Fibroblast of the aortic adventitia (primary cell): Measurements from ENCODE around the gene AKIRIN2. TPM values are rescaled to one million over a fixed set of nuclear protein-coding genes. Genes with fewer than 3 reads are reported as not detected.
A peak's percentile ranks its signal among the peaks of the same experiment; 100 is the strongest.

Experiments used
- DNase-seq: peaks from one replicate; pipeline ENCODE4 v3.0.0-alpha.2; 2010; ENCODE audit warnings: low read depth
- H3K4me3 ChIP-seq: 2 replicates; pipeline ENCODE4 v1.5.1; 2011; ENCODE audit warnings: low read depth, mild to moderate bottlenecking, control low read depth, low read length, moderate library complexity
- total RNA-seq: library from RNA; depleted of rRNA; stranded (reverse); fragments of >200 nt; gene quantifications from 2 replicates; pipeline ENCODE4 v1.2.3, GENCODE V29; 2012; ENCODE audit warnings: low replicate concordance
- TF ChIP-seq, protein P1 (sequence below): IDR thresholded peaks from 2 replicates; pipeline ENCODE4 v1.5.1; 2011; ENCODE audit warnings: mild to moderate bottlenecking, low read length, control low read depth, inconsistent platforms; ENCODE audit not compliant: insufficient read depth

Gene AKIRIN2
- total RNA-seq, 1 donor = 14.9 TPM

DNA sequence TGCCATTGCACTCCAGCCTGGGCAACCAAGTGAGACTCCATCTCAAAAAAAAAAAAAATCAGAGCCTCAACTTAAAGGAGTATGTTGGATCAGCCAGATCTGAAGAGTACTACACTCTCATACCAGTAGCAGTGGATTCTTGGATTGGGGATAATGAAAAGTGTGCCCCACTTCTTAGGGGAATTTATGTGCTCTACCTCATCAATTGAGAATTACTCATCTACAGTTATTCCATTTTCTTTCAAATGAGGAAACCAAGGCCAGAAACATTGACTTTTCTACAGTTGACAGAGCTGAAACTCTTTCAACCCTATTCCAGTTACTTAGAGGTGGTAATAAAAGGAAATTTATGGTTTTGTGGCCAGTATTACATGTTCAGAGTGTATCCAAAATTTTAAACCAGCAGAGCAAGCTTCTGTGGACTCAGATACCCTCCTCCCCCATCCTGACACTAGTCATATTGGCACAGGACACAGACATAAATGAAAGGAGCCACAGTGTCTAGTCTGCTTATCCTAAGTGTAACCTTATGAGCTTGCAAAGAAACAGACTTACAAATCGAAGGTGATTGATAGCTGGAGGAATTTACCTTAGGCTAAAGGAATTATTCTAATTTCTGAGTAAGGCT is 60.9 kb downstream of the AKIRIN2 start:
- H3K4me3 ChIP-seq = no peak overlapping the region
- DNase-seq = no peak
- TF ChIP-seq, protein P1, sequence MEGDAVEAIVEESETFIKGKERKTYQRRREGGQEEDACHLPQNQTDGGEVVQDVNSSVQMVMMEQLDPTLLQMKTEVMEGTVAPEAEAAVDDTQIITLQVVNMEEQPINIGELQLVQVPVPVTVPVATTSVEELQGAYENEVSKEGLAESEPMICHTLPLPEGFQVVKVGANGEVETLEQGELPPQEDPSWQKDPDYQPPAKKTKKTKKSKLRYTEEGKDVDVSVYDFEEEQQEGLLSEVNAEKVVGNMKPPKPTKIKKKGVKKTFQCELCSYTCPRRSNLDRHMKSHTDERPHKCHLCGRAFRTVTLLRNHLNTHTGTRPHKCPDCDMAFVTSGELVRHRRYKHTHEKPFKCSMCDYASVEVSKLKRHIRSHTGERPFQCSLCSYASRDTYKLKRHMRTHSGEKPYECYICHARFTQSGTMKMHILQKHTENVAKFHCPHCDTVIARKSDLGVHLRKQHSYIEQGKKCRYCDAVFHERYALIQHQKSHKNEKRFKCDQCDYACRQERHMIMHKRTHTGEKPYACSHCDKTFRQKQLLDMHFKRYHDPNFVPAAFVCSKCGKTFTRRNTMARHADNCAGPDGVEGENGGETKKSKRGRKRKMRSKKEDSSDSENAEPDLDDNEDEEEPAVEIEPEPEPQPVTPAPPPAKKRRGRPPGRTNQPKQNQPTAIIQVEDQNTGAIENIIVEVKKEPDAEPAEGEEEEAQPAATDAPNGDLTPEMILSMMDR = no peak

DNA sequence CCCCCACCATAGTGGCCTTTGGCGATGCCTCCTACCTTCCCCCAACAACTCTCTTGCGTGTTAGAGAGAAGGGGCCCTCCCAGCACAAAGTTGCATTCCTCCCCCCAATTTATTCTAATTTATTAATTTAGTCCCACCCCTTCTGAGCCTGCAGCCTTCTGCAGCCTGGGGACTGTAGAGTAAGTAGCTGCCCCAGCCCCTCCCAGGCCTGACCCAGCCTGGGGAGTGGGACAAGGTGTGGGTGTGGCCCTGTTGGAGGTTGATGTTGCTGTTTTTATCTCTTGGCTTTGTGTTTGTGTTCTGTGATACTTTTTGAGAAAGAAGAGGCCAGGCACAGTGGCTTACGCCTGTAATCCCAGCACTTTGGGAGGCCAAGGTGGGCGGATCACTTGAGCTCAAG is 62.7 kb downstream of the AKIRIN2 start:
- TF ChIP-seq, protein P1 = no peak
- no peak for DNase-seq
- H3K4me3 ChIP-seq = no peak overlapping the region

DNA sequence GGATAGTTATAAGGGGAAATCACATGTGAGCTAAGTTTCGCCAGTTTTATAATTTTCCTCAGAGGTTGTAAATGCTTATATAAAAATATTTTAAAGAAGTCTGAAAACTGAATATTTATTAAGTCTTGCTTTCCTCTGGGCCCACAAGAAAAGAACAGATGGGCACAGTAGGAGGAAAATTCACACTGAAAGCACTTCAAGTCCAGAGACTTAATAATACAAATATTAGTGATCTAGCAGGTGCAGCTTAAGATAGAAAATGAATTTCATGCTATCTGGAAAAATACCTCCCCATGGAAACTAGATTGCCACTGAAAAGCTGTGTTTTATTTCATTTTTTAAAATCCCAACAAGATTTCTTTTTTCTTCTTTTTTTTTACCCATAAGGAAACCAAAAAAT is 64.9 kb downstream of the AKIRIN2 start:
- no peak overlapping the region for H3K4me3 ChIP-seq
- DNase-seq = no peak
- TF ChIP-seq, protein P1 = no peak

DNA sequence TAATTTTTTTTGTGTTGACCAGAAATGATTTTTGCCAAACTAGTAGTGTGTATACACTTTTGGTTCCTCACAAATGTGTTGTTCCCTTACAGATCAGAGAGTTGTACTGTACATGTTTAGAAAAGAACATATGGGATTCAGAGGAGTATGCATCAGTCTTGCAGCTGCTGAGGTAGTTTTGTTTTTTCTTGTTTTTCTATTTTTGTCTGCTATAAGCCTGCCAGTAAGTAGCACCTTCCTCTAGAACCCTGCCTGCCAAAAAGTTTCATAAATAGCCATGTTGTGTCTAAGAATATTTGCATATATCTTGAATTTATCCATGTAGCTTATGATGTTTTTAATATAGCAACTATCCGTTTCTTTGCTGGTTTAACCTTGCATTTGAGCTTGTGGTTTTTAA is 65.7 kb downstream of the AKIRIN2 start:
- TF ChIP-seq, protein P1 = no peak
- no peak for DNase-seq
- H3K4me3 ChIP-seq = no peak overlapping the region

DNA sequence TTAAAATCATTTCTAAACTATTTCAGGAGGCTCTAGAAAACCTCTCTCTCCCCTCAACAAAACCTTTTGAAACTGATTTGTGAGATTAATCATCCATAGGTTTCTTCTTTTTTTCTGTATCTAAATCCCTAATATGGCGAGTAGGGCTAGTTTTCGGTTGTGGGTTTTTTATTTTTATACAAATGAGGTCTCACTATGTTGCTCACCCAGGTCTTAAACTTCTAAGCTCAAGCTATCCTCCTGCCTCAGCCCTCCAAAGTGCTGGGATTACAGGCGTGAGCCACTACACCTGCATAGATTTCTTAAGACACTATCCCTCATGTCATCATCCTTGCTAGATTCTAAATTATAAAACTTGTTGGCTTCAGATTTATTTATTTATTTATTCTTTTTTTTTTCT is 68.2 kb downstream of the AKIRIN2 start:
- TF ChIP-seq, protein P1 = no peak
- DNase-seq = no peak
- no peak overlapping the region for H3K4me3 ChIP-seq

DNA sequence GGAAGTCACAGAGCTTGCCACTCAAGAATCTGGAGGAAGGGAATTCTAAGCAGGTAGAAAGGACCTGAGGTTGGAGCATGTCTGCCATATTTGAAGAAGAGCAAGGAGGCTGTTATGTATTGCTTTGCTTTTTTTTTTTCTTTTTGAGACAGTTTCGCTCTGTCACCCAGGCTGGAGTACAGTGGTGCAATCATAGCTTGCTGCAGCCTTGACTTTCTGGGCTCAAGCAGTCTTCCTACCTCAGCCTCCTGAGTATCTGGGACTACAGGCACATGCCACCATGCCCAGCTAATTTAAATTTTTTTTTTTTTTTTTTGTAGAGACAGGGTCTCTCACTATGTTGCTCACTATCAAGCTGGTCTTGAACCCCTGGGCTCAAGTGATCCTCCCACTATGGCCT is 71.3 kb downstream of the AKIRIN2 start:
- DNase-seq = no peak
- TF ChIP-seq, protein P1 = no peak
- no peak overlapping the region for H3K4me3 ChIP-seq

DNA sequence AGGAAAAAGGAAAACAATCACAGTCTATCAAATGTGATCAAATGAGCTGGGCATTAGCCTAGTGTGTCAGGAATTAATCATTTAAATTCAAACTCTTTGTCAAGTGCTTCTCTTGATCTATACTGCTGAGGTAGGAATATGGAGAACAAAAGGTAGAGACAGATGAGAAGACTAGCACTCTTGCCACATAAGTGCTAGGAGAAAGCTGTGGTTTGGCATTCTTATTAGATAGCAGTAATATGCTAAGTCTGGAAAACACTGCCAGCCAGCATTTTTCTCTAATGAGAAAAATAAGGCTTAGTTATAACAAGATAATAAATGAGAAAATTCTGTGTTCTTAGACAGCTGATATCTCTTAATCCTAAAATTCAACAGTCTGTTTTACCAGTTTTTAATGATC is 73.2 kb downstream of the AKIRIN2 start:
- H3K4me3 ChIP-seq = no peak overlapping the region
- peak; percentile 46 for DNase-seq
- TF ChIP-seq, protein P1 = no peak
